HL-60 (cell line): ENCODE measurements around the gene CRYBA4.
A peak's percentile ranks its signal among the peaks of the same experiment; 100 is the strongest.

Source experiments
- DNase-seq, 2 experiments: peaks; one replicate each; pipeline ENCODE4 v3.0.0-alpha.2; 2010 to 2020; ENCODE audit warnings: low read depth in 1 of 2, low spot score in 1 of 2
- H3K27ac ChIP-seq: fragments of 250-450 bp; sonication (Bioruptor Pico); replicated peaks from 2 replicates; pipeline ENCODE4 v1.5.1; 2020; ENCODE audit warnings: mild to moderate bottlenecking, moderate library complexity
- H3K27me3 ChIP-seq: fragments of 250-450 bp; sonication (Bioruptor Pico); 2 replicates; pipeline ENCODE4 v1.5.1; 2021; ENCODE audit warnings: mild to moderate bottlenecking, moderate library complexity; ENCODE audit not compliant: insufficient read depth, poor library complexity, severe bottlenecking
- H3K4me3 ChIP-seq: replicated peaks from 2 replicates; pipeline ENCODE4 v1.5.1; 2011; ENCODE audit warnings: mild to moderate bottlenecking, control low read depth, low read length; ENCODE audit not compliant: insufficient read depth
- GABPA ChIP-seq: IDR thresholded peaks from 2 replicates; pipeline ENCODE4 v1.6.1; 2012; ENCODE audit warnings: low read depth
- POLR2AphosphoS5 ChIP-seq: IDR thresholded peaks from 2 replicates; pipeline ENCODE4 v1.6.1; 2012; ENCODE audit warnings: low read depth
- SPI1 ChIP-seq: IDR thresholded peaks from 2 replicates; pipeline ENCODE4 v1.6.1; 2012; ENCODE audit warnings: low read depth, mild to moderate bottlenecking, borderline replicate concordance
- TF ChIP-seq, protein P1 (sequence below): IDR thresholded peaks from one replicate; pipeline ENCODE4 v1.5.1; 2011; ENCODE audit warnings: low read length, control low read depth, inconsistent platforms; ENCODE audit not compliant: insufficient read depth
- TF ChIP-seq, protein P2 (sequence below): IDR thresholded peaks from 2 replicates; pipeline ENCODE4 v1.6.1; 2012; ENCODE audit warnings: low read depth; ENCODE audit not compliant: insufficient replicate concordance

The CRYBA4 gene

DNA sequence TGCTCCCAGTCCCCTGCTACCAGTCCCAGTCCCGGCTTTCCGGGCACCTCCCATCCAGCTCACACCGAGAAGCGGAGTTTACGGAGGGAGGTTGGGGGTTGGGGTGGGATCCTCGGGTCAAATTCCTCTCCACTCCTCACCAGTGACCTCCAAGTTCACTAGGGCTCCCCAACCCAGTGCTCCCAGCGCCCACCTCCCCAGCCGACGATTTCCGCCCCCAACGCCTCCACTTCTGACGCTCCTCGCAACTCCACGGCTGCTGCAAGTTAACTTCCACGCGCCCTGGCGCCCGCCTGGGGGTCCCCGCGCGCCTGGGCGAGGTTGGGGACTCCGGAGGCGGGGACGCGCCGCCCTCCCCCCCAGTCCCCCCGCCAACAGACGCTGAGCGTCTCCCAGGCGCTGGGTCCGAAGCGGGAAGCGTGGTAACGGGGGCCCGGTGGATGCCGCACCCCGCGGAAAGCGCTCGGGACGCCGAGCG, 32.4 kb upstream of the CRYBA4 start:
- Histone ChIP-seq H3K27ac (peak overlapping the region; percentile 63), H3K4me3 (peak overlapping the region; percentile 69), H3K27me3 (no peaks in the 10 kb centered on the region)
- DNase-seq: peak in 1 of 2 experiments; percentile 3
- TF ChIP-seq GABPA (no peak), POLR2AphosphoS5 (no peak), SPI1 (no peak)
- TF ChIP-seq, protein P1, sequence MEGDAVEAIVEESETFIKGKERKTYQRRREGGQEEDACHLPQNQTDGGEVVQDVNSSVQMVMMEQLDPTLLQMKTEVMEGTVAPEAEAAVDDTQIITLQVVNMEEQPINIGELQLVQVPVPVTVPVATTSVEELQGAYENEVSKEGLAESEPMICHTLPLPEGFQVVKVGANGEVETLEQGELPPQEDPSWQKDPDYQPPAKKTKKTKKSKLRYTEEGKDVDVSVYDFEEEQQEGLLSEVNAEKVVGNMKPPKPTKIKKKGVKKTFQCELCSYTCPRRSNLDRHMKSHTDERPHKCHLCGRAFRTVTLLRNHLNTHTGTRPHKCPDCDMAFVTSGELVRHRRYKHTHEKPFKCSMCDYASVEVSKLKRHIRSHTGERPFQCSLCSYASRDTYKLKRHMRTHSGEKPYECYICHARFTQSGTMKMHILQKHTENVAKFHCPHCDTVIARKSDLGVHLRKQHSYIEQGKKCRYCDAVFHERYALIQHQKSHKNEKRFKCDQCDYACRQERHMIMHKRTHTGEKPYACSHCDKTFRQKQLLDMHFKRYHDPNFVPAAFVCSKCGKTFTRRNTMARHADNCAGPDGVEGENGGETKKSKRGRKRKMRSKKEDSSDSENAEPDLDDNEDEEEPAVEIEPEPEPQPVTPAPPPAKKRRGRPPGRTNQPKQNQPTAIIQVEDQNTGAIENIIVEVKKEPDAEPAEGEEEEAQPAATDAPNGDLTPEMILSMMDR: no peak
- TF ChIP-seq, protein P2, sequence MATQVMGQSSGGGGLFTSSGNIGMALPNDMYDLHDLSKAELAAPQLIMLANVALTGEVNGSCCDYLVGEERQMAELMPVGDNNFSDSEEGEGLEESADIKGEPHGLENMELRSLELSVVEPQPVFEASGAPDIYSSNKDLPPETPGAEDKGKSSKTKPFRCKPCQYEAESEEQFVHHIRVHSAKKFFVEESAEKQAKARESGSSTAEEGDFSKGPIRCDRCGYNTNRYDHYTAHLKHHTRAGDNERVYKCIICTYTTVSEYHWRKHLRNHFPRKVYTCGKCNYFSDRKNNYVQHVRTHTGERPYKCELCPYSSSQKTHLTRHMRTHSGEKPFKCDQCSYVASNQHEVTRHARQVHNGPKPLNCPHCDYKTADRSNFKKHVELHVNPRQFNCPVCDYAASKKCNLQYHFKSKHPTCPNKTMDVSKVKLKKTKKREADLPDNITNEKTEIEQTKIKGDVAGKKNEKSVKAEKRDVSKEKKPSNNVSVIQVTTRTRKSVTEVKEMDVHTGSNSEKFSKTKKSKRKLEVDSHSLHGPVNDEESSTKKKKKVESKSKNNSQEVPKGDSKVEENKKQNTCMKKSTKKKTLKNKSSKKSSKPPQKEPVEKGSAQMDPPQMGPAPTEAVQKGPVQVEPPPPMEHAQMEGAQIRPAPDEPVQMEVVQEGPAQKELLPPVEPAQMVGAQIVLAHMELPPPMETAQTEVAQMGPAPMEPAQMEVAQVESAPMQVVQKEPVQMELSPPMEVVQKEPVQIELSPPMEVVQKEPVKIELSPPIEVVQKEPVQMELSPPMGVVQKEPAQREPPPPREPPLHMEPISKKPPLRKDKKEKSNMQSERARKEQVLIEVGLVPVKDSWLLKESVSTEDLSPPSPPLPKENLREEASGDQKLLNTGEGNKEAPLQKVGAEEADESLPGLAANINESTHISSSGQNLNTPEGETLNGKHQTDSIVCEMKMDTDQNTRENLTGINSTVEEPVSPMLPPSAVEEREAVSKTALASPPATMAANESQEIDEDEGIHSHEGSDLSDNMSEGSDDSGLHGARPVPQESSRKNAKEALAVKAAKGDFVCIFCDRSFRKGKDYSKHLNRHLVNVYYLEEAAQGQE: no peak

DNA sequence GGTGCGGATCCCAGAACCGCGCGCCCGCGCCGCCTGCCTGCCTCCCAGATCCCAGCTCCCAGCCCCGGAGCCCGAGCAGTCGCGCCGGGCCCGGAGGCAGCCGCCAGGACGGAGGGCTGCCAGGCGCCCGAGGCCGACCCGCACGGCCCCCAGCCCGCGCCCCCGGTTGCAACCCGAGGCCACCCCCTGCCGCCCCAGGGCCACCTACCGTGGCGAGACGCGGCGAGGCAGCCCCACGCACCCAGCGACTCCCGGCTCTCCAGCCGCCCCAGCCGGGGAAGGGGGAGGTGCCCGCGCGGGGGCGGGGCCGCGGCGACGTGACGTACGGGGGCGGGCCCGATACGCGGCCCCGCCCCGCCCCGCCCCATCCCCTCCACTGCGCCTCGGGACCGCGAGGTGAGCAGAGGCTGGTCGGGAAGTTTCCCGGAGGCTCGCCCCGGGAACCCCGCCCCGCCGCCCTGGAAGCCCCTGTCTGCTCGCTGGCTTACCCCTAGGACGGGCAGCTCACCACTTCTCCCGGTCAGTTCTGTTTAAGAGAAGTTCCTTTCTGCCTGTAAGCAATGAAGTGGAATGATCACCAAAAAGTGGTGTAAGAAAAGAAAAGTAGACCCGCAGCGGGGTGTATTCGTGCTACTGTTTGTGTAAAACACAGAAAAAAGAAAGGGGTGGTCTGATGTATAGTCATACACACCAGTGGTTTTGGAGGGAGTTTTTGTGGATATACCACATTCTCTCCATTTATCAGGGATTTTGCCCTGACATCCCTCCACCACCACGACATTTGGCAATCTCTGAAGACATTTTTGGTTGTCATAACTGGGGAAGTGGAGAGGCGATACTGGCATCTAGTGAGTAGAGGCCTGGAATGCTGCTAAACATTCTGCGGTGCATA, 31.7 kb upstream of the CRYBA4 start, which contains the start of gene TPST2:
TSS of gene TPST2 (minus strand) at position 288 of the 892 bp plus-strand sequence. CDS start 48,502 bp downstream, outside the sequence.
- Histone ChIP-seq H3K4me3 (peak within 1 kb of the TSS; percentile 69), H3K27me3 (no peaks in the 10 kb centered on the region), H3K27ac (peak within 1 kb of the TSS; percentile 63)
- peak in 1 of 2 experiments; percentile 53 for DNase-seq
- TF ChIP-seq SPI1 (peak; percentile 57; the same call in 1 of the 2 replicates), POLR2AphosphoS5 (peak; percentile 42; the same call in 1 of the 2 replicates), GABPA (no peak)
- TF ChIP-seq, protein P1: no peak
- TF ChIP-seq, protein P2: no peak

DNA sequence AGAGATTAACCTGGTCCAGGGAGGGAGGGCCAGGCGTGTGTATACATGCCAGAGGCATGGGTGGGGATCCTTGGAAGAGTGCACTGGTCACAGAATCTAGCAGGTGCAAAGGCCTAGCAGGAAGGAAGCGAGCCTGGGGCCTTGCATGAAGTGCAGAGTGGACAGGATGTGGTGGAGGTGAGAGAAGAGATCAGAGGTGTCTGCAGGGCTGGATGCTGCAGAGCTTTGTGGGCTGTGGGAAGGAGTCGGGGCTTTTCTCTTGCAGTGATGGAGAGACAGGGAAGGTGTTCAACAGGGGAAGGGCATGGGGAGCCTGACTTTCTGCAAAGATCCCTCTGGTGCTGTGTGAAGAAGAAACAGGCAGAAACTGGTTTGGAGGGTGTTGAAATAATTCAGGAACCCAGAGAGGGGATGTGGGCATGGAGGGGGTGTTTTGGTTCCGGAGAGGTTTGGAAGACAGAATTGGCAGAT, 29.3 kb upstream of the CRYBA4 start:
- peak; percentile 34 to 60 for DNase-seq
- Histone ChIP-seq H3K4me3 (no peak overlapping the region), H3K27ac (peak overlapping the region; percentile 25), H3K27me3 (no peaks in the 10 kb centered on the region)
- TF ChIP-seq SPI1 (no peak), GABPA (no peak), POLR2AphosphoS5 (no peak)
- TF ChIP-seq, protein P1: no peak
- TF ChIP-seq, protein P2: no peak
